ENCODE data around the gene LRRC3B.

LRRC3B gene

DNA sequence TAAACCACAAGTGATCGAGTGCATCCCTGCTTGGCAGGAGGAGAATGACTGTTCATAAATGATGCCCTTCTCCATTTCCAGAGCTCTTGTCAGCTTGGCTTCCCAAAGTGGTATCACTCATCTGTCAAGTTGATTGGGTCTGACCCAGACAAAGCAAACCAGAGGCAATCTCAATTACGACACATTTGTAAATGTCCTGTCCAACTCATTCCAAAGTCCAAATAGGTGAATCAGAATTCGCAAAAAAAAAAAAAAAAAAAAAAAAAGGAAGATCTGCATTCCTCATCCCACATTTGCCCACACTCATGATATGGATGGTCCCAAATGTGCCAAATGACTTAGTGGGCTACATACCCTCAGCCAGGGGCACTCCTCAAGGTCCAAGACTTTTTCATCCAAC is 91.9 kb downstream of the LRRC3B start:
- no peak for DNase-seq

- no peak for DNase-seq
These were observed 92.9 kb downstream of the LRRC3B start for GRCh38 chr3:26715431-26715830.

- DNase-seq, result no peak
These were observed 95.7 kb downstream of the LRRC3B start for GRCh38 chr3:26718315-26718714.

GRCh38 chr3:26719134-26719533 is 96.6 kb downstream of the LRRC3B start:
- no peak for DNase-seq

GRCh38 chr3:26721047-26721446 is 98.5 kb downstream of the LRRC3B start:
- DNase-seq, result no peak

GRCh38 chr3:26731843-26732242 is 109.3 kb downstream of the LRRC3B start:
- DNase-seq, result no peak

DNA sequence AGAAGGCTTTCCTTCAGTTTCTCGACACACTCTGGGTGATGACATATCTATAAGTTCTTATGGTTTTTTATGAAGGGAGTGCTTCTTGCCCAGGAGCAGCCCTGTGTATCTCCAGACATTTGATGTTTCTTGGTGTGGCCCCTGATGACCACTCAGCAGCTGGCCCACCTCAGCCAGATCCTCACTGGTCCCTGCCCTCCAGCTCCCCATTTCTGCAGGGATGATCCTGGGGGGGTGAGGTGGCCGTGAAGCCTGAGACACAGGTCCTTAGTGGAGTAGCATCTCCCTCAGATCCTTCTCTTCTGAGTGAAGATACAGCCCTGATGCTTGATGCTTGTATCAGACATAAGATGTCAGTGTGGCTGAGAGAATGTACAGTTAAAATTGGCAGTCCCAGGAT is 127.7 kb downstream of the LRRC3B start:
- DNase-seq, result no peak

DNA sequence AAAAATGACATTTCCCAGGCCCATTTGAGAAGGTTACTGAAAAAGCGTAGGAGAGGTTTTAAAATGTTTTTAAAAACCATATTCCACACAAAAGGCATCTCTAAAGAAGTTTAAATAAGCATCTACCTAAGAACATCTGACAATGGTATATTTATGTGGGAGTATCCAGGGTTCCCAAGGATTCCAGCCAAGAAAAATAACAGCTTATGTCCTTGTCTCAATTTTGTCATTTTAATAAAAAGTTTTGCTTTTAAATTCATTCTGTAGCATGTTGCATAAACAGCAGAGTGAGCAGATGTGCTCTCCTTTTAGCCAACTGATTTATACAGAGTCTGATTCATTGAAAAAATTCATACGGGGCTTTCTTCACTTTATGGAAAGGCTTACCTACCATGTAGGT is 129.9 kb downstream of the LRRC3B start:
- no peak for DNase-seq

- no peak for DNase-seq
These were observed 130.5 kb downstream of the LRRC3B start for GRCh38 chr3:26753095-26753494.

DNA sequence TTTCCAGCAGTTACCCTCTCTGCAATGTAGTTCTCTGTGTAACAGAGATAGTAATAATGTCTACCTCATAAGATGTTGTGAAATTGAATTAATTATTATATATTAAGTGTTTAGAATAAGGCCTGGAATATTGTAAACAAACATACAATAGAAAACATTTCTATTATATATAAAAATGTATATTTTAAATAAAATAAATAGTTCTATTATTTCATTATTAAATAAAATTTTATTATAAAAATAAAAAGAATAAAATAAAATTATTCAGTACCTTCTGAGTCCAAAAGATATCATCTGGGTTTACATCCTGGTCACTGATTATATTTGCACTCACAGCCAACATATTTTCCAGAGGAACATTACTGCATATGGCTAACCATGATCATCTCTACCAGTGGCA is 135.4 kb downstream of the LRRC3B start:
- DNase-seq, result no peak

All from CD4-positive, alpha-beta T cell treated with Interleukin-4 for 4 hours (primary cell).